Stimulated activated CD4-positive, alpha-beta T cell treated with anti-CD3 and anti-CD28 coated beads, Interleukin-2, amount 100 ng/mL, for 48 hours (primary cell): ENCODE measurements around the gene DNAH7.
"Not testable (repeated sequence)": the region's sequence is repeated elsewhere in the genome, so short reads cannot be mapped to it uniquely, and the experiment has no call there.

Source experiments
- DNase-seq, 2 donors: peaks; one replicate each; pipeline ENCODE4 v3.0.0-alpha.2; 2020

DNAH7 gene

DNA sequence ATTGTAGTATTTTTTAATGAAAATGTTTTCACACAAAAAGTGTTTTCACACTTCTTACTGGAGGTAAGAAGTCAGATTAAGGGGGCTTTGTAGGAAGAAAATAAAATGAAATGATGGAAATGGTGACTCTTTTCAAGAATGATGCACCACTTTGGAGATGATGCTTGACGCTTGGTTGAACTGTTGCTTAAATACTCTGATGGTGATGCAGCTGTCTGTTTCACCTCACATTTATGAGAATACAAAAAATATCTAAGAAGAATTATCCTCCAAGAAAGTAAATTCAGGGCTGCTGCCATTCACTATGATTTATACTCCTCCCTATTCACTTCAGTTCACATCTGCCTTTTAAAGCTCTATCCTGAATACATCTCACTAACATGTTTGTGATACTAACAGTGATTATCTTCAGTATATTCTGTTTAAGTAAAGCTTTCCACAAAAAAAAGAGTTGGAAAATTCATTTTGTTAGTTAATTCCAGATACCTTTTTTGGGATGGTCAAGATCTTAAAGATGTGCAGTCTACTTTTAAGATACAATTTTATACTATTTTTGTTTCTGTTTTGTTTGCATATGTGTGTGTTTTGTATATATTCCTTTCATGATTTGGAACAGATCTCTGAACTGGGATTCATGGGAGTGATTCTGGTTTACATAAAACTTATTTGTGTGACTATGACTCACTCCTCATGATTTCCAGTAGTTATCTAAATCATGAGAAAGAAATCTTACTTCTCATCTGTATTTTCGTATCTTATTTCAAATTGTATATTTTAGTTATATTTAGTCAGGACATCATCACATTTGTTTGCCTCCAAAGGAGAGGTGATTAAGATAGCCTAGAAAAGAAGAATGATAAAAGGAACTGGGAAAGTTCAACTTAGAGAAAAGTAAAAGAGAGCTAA, 358.5 kb downstream of the DNAH7 start:
- no peak for DNase-seq

DNA sequence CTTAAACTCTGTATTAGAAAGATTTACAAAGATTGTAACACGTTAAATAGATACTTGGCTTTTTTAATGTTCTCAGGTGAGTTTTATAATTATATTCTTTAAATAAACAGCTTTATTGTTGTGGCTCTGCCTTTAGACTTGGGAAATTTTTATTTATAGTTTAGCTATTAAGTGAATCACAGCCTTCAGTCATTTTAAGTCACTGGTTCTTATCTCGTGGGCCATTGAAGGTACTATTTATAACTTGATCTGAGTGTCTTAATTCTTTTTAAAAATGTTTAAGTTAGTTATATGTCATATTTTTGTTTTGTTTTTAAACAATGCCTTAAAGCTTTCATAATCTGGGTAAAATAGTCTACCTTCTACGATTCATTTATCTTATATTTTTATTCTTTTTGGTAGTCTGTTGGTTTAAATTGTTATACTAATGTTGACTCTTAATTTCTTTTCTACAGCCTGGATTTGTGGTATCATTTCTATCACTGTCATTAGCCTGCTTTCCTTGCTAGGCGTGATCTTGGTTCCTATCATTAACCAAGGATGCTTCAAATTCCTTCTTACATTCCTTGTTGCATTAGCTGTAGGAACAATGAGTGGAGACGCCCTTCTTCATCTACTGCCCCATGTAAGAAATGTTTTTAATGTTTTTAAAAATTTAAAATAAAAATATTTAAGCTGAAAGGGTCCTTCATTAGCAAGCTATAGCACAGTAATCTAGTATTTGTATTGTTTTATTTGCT, 362.3 kb downstream of the DNAH7 start:
- DNase-seq: no peak

DNA sequence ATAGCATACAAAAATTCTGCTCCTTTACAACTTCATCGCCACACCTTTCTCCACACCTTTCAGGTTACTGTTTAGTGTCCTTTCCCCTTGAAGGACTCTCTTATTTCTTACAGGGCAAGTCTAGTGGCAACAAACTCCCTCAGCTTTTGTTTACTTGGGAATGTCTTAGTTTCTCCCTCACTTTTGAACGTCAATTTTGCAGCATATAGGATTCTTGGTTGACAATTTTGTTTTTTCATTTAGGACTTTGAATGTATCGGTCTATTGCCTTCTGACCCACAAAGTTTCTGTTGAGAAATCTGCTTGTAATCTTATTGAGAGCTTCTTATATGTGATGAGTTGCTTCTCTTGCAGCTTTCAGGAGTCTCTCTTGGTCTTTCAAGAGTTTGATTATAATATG, 368.2 kb downstream of the DNAH7 start:
- no peak for DNase-seq

DNA sequence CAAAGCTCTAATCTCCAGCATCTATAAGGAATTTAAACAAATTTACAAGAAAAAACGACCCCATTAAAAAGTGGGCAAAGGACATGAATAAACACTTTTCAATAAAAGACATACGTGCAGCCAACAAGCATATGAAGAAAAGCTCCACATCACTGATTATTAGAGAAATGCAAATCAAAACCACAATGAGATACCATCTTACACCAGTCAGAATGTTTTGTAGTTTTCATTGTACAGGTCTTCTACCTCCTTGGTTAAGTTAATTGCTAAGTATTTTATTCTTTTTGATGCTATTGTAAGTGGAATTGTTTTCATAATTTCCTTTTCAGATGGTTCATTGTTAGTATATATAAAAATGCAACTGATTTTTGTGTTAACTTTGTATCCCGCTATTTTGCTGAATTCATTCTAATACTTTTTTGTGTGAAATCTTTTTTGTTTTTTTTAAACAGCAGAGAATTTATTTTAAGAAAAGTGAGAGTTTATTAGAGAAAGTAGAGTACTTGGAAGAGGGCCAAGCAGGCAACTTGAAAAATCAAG, 370.9 kb downstream of the DNAH7 start:
- no peak for DNase-seq

DNA sequence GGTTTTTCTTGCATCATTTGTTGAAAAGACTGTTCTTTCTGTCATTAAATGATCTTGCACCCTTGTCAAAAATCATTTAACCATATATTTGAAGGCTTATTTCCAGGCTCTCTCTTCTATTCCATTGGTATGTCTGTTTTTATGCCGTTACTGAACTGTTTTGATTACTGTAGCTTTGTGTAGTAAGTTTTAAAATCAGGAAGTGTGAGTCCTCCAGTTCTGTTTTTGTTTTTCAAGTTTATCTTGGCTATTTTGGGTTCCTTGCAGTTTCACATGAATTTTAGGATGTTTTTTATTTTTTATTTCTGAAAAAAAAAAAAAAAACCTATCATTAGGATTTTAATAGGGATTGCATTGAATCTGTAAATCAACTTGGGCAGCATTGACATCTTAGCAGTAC, 372.6 kb downstream of the DNAH7 start:
- no peak for DNase-seq

DNA sequence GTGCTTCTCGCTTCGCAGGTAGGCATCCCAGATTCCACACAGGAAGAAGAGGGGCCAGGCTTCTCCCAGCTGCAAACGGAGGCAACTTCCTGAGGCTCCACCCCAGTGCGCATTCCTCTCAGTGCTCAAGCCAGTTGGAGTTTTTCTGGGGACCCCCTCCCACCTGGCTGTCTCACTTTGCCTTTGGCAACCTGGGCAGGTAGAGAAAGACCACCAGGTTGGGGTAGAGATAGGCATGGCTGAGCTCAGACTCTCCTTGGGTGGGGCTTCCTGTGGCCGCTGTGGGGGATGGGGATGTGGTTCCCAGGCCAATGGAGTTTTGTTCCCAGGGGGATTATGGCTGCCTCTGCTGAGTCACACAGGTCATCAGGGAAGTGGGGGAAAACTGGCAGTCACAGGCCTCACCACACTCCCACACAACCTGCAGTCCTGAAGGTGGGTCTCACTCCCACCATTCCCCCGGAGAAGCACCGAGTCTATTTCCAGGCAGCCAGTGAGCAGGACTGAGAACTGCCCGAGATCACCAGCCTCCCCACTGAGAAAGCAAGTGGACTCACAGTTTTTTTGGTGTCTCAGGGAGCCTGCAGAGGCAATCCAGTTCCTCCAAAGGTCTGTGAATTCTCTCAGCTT, 373.5 kb downstream of the DNAH7 start:
- DNase-seq: no peak

DNA sequence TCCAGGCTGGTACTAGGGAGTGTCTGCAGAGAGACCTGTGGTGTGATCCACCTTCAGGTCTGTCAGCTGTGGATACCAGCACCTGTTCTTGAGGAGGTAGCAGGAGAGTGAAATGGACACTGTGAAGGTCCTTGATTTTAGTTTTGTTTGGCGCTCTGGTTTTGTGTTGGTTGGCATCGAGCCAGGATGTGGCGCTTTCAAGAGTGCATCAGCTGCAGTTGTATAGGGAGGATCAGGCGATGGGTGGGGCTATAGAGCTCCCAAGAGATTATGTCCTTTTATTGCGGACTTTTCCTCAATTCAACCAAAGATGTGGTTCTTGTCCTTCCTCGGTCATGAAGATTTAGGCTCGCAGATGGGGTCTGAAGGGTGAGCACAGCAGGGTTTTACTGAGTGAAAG, 374.1 kb downstream of the DNAH7 start:
- DNase-seq: no peak

DNA sequence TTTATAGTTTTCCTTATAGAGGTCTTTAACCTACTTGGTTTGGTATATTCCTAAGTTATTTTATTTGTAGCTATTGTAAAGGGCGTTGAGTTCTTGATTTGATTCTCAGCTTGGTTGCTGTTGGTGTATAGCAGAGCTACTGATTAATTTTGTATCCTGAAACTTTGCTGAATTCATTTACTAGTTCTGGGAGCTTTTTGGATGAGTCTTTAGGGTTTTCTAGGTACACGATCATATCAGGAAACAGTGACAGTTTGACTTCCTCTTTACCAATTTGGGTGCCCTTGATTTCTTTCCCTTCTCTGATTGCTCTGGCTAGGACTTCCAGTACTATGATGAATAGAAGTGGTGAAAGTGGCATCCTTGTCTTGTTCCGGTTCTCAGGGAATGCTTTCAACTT, 376.1 kb downstream of the DNAH7 start:
- DNase-seq: not testable (repeated sequence)
